GM12878 (cell line): Measurements from ENCODE around the gene GJA9. TPM values are rescaled to one million over a fixed set of nuclear protein-coding genes. Genes with fewer than 3 reads are reported as not detected.

Source experiments
- ATAC-seq: fragments of 200-7000 bp; cut with Tn5 transposase; 3 replicates; pipeline ENCODE4 v1.9.1; 2020; ENCODE audit warnings: mild to moderate bottlenecking, moderate library complexity
- BruUV-seq: library from RNA; stranded (reverse); fragments of 400-500 nt; replicated peaks from 2 replicates; lab custom pipeline; 2021; lab: Mats Ljungman, UMichigan
- CTCF ChIA-PET: fragments of 300-600 bp; sonication (Branson Sonifier 250); formaldehyde crosslinking; extraction: SDS; loops from one replicate; lab custom pipeline; 2021; ENCODE audit warnings: inconsistent platforms; lab: Yijun Ruan, JAX
- POLR2A ChIA-PET: fragments of 350-600 bp; formaldehyde crosslinking; extraction: SDS; loops from one replicate; lab custom pipeline; 2021; ENCODE audit warnings: inconsistent platforms; lab: Charles Lee
- RAD21 ChIA-PET: fragments of 300-600 bp; sonication (Branson Sonifier 250); formaldehyde crosslinking; loops from one replicate; lab custom pipeline; 2023; ENCODE audit warnings: antibody characterized with exemption; ENCODE audit not compliant: unreplicated experiment; lab: Charles Lee
- SMC1A ChIA-PET: fragments of 300-600 bp; sonication (Branson Sonifier 250); formaldehyde crosslinking; loops from one replicate; lab custom pipeline; 2023; ENCODE audit not compliant: unreplicated experiment, uncharacterized antibody; lab: Charles Lee
- DNase-seq: peaks from one replicate; pipeline ENCODE4 v3.0.0-alpha.2; 2011; ENCODE audit warnings: low read depth, low spot score
- FAIRE-seq: peaks from 3 replicates; lab custom pipeline; 2011; peaks lifted over from hg19 to GRCh38; lab: Jason Lieb, UNC
- H2AFZ ChIP-seq: 2 replicates; pipeline ENCODE4 v1.6.0; 2011; ENCODE audit warnings: low read depth, low read length, control low read depth; ENCODE audit not compliant: control insufficient read depth
- H3K27ac ChIP-seq: 2 replicates; pipeline ENCODE4 v1.5.1; 2011; ENCODE audit warnings: control low read depth; ENCODE audit not compliant: control insufficient read depth, insufficient read depth
- H3K27me3 ChIP-seq, 2 experiments: replicated peaks in 1 of 2; 2 replicates each; pipeline versions ENCODE4 v1.6.0 to v1.6.1; 2011; ENCODE audit warnings: low read length in 1 of 2; ENCODE audit not compliant: control insufficient read depth in 2 of 2, insufficient read depth in 2 of 2
- H3K36me3 ChIP-seq, 2 experiments: 2 replicates each; pipeline ENCODE4 v1.5.1; 2011; ENCODE audit warnings: low read length in 1 of 2; ENCODE audit not compliant: control insufficient read depth in 2 of 2, insufficient read depth in 2 of 2
- H3K4me1 ChIP-seq: 2 replicates; pipeline ENCODE4 v1.6.1; 2011; ENCODE audit warnings: mild to moderate bottlenecking, low read length, moderate library complexity, mixed read lengths; ENCODE audit not compliant: control insufficient read depth, insufficient read depth
- H3K4me2 ChIP-seq: 2 replicates; pipeline ENCODE4 v1.6.0; 2011; ENCODE audit warnings: control low read depth; ENCODE audit not compliant: control insufficient read depth, insufficient read depth
- H3K4me3 ChIP-seq: fragments of 200-600 bp; sonication (generic); 2 replicates; pipeline ENCODE4 v1.5.1; 2016
- H3K79me2 ChIP-seq: 2 replicates; pipeline ENCODE4 v1.6.0; 2011; ENCODE audit warnings: low read length; ENCODE audit not compliant: control insufficient read depth, insufficient read depth
- H3K9ac ChIP-seq: 2 replicates; pipeline ENCODE4 v1.8.0; 2011; ENCODE audit warnings: low read length, control low read depth, mixed read lengths; ENCODE audit not compliant: control insufficient read depth, insufficient read depth
- H3K9me3 ChIP-seq: replicated peaks from 3 replicates; pipeline ENCODE4 v1.5.1; 2011; ENCODE audit warnings: mild to moderate bottlenecking, low read length; ENCODE audit not compliant: control insufficient read depth, insufficient read depth
- H4K20me1 ChIP-seq: 2 replicates; pipeline ENCODE4 v1.6.0; 2011; ENCODE audit not compliant: control insufficient read depth, insufficient read depth
- ASH2L ChIP-seq: fragments of 300-600, 200-600 bp; sonication (generic); IDR thresholded peaks from 2 replicates; pipeline ENCODE4 v1.6.1; 2017; ENCODE audit warnings: low read depth, mild to moderate bottlenecking, borderline replicate concordance
- ATF7 ChIP-seq: fragments of 450-650 bp; IDR thresholded peaks from 2 replicates; pipeline ENCODE4 v1.6.1; 2016; ENCODE audit warnings: low read depth, mild to moderate bottlenecking
- BRCA1 ChIP-seq: IDR thresholded peaks from 2 replicates; pipeline ENCODE4 v1.6.1; 2011; ENCODE audit warnings: low read depth, low read length, improper control_type of control experiment
- CBX3 ChIP-seq: fragments of 200-600 bp; sonication (generic); IDR thresholded peaks from 2 replicates; pipeline ENCODE4 v1.6.1; 2016; ENCODE audit warnings: low read depth, borderline replicate concordance
- ELK1 ChIP-seq: IDR thresholded peaks from 2 replicates; pipeline ENCODE4 v1.6.1; 2012; ENCODE audit warnings: low read depth, low read length, improper control_type of control experiment
- JUNB ChIP-seq: IDR thresholded peaks from 2 replicates; pipeline ENCODE4 v1.6.1; 2016; ENCODE audit warnings: antibody characterized with exemption, mild to moderate bottlenecking
- MLLT1 ChIP-seq: fragments of 450-650 bp; IDR thresholded peaks from 2 replicates; pipeline ENCODE4 v1.6.1; 2016; ENCODE audit warnings: mild to moderate bottlenecking
- NFIC ChIP-seq: IDR thresholded peaks from 2 replicates; pipeline ENCODE4 v1.6.1; 2012; ENCODE audit warnings: low read depth, mild to moderate bottlenecking, inconsistent platforms, low read length, moderate library complexity
- RB1 ChIP-seq: fragments of 450-650 bp; formaldehyde crosslinking; IDR thresholded peaks from 2 replicates; pipeline ENCODE4 v1.6.1; 2017; ENCODE audit warnings: mild to moderate bottlenecking, borderline replicate concordance
- SMAD5 ChIP-seq: IDR thresholded peaks from 2 replicates; pipeline ENCODE4 v1.6.1; 2016; ENCODE audit warnings: antibody characterized with exemption, low read depth
- TARDBP ChIP-seq: IDR thresholded peaks from 2 replicates; pipeline ENCODE4 v1.6.1; 2016; ENCODE audit warnings: borderline replicate concordance
- WGBS: methylation state at CpG from one replicate; pipeline ENCODE4 v1.1.6; 2016; ENCODE audit warnings: low lambda C conversion rate; ENCODE audit not compliant: insufficient replicate concordance, insufficient coverage; ENCODE audit errors: missing lambda C conversion rate; 5-methylcytosine and 5-hydroxymethylcytosine counted together
- in situ Hi-C: fragments of 300-500 bp; cut with MboI; formaldehyde crosslinking; loops from 9 replicates; pipeline ENCODE4 v1.14.3; 2018; ENCODE audit warnings: mixed read lengths
- intact Hi-C: fragments of 100-400 bp; cut with micrococcal nuclease; formaldehyde crosslinking; loops from one replicate; pipeline ENCODE4 v1.14.2; 2022; ENCODE audit not compliant: unreplicated experiment
- polyA plus RNA-seq, 11 experiments: library from polyadenylated mRNA; depleted of rRNA in 4 of 11; unstranded in 6 of 11; stranded (reverse) in 5 of 11; fragments of >200 nt; fragmentation: Nextera tagmentation in 4 of 11; fragmentation: Illumina TruSeq in 1 of 11; extraction: Ambion mirVana in 4 of 11; extraction: Trizol in 1 of 11; gene quantifications; 1 replicate in 1 of 11; 2 replicates in 10 of 11; pipeline versions ENCODE4 v1.2.1 to v1.2.3, GENCODE V29; 2011 to 2016; ENCODE audit warnings: inconsistent platforms in 2 of 11, missing spikeins in 2 of 11, low read depth in 1 of 11
- total RNA-seq, 4 experiments: library from RNA; depleted of rRNA in 3 of 4; stranded (reverse); fragments of >200 nt in 3 of 4; fragmentation: Illumina TruSeq in 1 of 4; extraction: Trizol in 1 of 4; gene quantifications; 2 replicates each; pipeline versions ENCODE4 v1.2.1 to v1.2.3, GENCODE V29; 2013 to 2021

GJA9 gene
- total and polyA plus RNA-seq, 10 of the 15 experiments (the other 5 are each of a cell fraction or from before 2014, with no cell fraction given): 0.13 TPM; not detected in 9

DNA sequence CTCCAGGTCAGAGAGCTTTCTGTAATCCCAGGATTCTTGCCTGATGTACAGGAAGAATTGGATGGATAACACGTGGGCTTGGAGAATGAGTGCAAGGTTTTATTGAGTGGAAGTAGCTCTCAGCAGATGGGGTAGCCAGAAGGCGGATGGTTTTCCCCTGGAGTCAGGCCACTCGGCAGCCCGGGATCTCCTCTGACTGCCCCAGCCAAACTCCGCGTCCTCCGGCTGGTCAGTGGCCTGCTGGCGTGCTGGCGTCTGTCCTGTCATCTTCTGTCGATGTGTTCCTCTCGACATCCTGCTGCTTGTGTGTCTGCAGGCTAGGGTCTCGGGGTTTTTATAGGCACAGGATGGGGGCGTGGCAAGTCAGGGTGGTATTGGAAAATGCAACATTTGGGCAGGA, 27.4 kb upstream of the GJA9 start (continued):
- TF ChIP-seq ELK1 (no peak), ASH2L (no peak), NFIC (no peak), ATF7 (no peak), RB1 (no peak), MLLT1 (no peak)

- no peak for FAIRE-seq
- POLR2A ChIA-PET: no interaction called here
- Histone ChIP-seq H3K27me3 (no peaks in the 10 kb centered on the region), H2AFZ (no peak overlapping the region), H4K20me1 (no peaks in the 10 kb centered on the region), H3K27ac (no peak overlapping the region), H3K4me2 (no peak overlapping the region), H3K79me2 (no peaks in the 10 kb centered on the region), H3K9ac (no peak overlapping the region), H3K36me3 (no peaks in the 10 kb centered on the region), H3K4me1 (no peaks in the 10 kb centered on the region), H3K4me3 (no peak overlapping the region), H3K9me3 (no peaks in the 10 kb centered on the region)
- DNase-seq: no peak
- intact Hi-C loops (no loop called here), in situ Hi-C loops (no loop called here)
- no TSS peak for BruUV-seq
- no peak for ATAC-seq
- TF ChIP-seq JUNB: no peak
- TF ChIP-seq TARDBP: no peak
- TF ChIP-seq CBX3: no peak
- no peak for TF ChIP-seq BRCA1
- TF ChIP-seq SMAD5: no peak
- CTCF ChIA-PET: no interaction called here
- WGBS: 17% methylated on average over 2 of the region's 2 CpGs
- RAD21 ChIA-PET: no interaction called here
- SMC1A ChIA-PET: no interaction called here
These were observed 24.6 kb upstream of the GJA9 start for GRCh38 chr1:38905985-38906384.
